Upper lobe of left lung (tissue), 4 donors: ENCODE data around the gene ARHGAP40.

Source experiments
- POLR2A ChIP-seq, 4 donors: fragments of 450-650 bp; IDR thresholded peaks; one replicate each; pipeline ENCODE4 v1.5.1; 2016 to 2017; ENCODE audit warnings: antibody characterized with exemption in 4 of 4, mild to moderate bottlenecking in 2 of 4
- POLR2AphosphoS5 ChIP-seq, 2 donors: sonication (generic); formaldehyde crosslinking; IDR thresholded peaks; one replicate each; pipeline ENCODE4 v1.5.1; 2017; ENCODE audit warnings: antibody characterized with exemption in 2 of 2
- TF ChIP-seq, protein P1 (sequence below), 6 experiments: fragments of 450-650 bp in 4 of 6; fragments of 200-600 bp in 2 of 6; sonication (generic) in 2 of 6; IDR thresholded peaks; one replicate each; pipeline ENCODE4 v1.5.1; 2016 to 2019; ENCODE audit warnings: antibody characterized with exemption in 6 of 6

DNA sequence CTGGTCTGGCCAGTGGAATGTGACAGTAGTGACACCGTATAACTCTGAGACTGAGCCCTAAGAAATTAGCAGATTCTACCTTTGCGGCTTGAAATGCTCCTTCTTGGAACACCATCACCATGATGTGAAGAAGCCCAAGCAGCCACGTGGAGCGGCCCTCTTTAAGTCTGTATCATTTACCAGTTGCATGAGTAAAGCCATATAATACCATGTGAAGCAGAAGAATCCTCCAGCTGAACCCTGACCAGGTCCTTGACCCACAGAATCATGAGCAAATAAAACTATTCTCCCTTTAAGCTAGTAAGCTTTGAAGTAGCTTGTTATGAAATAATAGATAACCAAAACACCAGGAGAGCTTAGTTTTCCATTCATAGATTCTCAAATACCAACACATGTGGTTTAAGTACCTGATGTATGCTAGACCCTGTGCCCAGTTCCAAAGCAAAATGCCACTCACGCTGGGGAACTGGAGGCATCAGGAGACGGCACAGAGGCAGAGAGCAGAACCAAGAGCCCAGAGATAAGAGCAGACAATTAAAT lies 65.9 kb downstream of the ARHGAP40 start:
- TF ChIP-seq, protein P1, sequence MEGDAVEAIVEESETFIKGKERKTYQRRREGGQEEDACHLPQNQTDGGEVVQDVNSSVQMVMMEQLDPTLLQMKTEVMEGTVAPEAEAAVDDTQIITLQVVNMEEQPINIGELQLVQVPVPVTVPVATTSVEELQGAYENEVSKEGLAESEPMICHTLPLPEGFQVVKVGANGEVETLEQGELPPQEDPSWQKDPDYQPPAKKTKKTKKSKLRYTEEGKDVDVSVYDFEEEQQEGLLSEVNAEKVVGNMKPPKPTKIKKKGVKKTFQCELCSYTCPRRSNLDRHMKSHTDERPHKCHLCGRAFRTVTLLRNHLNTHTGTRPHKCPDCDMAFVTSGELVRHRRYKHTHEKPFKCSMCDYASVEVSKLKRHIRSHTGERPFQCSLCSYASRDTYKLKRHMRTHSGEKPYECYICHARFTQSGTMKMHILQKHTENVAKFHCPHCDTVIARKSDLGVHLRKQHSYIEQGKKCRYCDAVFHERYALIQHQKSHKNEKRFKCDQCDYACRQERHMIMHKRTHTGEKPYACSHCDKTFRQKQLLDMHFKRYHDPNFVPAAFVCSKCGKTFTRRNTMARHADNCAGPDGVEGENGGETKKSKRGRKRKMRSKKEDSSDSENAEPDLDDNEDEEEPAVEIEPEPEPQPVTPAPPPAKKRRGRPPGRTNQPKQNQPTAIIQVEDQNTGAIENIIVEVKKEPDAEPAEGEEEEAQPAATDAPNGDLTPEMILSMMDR (IDR thresholded peaks at IDR 0.05), result no peak
- TF ChIP-seq POLR2A (IDR thresholded peaks at IDR 0.05), result no peak
- no peak for TF ChIP-seq POLR2AphosphoS5 (IDR thresholded peaks at IDR 0.05)
